ENCODE data around the gene POLR1A.

DNA sequence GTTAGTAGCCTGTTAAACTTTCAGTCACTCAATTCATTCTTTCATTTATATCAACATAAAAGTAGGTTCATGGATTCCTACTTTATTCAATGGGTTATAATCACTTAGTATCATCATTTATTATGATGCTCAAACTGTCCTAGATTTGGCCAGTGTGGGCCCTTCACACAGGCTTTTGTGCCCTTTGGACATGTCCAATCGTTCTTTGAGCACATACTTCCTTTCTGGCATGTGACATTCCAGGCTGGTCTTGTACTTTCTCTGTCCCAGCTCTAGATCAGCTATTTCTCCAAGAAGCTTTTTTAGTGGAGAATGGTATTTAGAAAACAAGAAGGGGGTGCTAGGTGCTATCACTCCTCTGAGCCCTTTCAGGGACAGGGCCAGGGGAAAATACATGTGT lies 11.5 kb downstream of the POLR1A start:
- TF ChIP-seq POLR2A (IDR thresholded peaks at IDR 0.05) (no peak), EP300 (IDR thresholded peaks at IDR 0.05) (no peak)
- TF ChIP-seq, protein P1, sequence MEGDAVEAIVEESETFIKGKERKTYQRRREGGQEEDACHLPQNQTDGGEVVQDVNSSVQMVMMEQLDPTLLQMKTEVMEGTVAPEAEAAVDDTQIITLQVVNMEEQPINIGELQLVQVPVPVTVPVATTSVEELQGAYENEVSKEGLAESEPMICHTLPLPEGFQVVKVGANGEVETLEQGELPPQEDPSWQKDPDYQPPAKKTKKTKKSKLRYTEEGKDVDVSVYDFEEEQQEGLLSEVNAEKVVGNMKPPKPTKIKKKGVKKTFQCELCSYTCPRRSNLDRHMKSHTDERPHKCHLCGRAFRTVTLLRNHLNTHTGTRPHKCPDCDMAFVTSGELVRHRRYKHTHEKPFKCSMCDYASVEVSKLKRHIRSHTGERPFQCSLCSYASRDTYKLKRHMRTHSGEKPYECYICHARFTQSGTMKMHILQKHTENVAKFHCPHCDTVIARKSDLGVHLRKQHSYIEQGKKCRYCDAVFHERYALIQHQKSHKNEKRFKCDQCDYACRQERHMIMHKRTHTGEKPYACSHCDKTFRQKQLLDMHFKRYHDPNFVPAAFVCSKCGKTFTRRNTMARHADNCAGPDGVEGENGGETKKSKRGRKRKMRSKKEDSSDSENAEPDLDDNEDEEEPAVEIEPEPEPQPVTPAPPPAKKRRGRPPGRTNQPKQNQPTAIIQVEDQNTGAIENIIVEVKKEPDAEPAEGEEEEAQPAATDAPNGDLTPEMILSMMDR (IDR thresholded peaks at IDR 0.05), result no peak
